GM23338 (cell line): ENCODE measurements around the gene SBSN. TPM values are rescaled to one million over a fixed set of nuclear protein-coding genes. Genes with fewer than 3 reads are reported as not detected.

Experiments
- ATAC-seq: fragments of 200-7000 bp; cut with Tn5 transposase; 3 replicates; pipeline ENCODE4 v1.9.1; 2020
- DNase-seq: peaks from one replicate; pipeline ENCODE4 v3.0.0-alpha.2; 2015; ENCODE audit warnings: low spot score
- H2AFZ ChIP-seq: fragments of 200-600 bp; sonication (generic); 2 replicates; pipeline ENCODE4 v1.8.0; 2016; ENCODE audit warnings: antibody characterized with exemption, mild to moderate bottlenecking, moderate library complexity
- H3F3A ChIP-seq: fragments of 200-600 bp; sonication (generic); replicated peaks from 2 replicates; pipeline ENCODE4 v1.8.0; 2017; ENCODE audit warnings: antibody characterized with exemption, mixed run types, low read depth
- H3K27ac ChIP-seq: fragments of 200-600 bp; sonication (generic); 2 replicates; pipeline ENCODE4 v1.6.1; 2016; ENCODE audit warnings: low read depth
- H3K27me3 ChIP-seq: fragments of 200-600 bp; sonication (generic); 2 replicates; pipeline ENCODE4 v1.8.0; 2016; ENCODE audit warnings: mild to moderate bottlenecking, mixed run types, moderate library complexity; ENCODE audit not compliant: insufficient read depth
- H3K36me3 ChIP-seq: fragments of 200-600 bp; sonication (generic); 2 replicates; pipeline ENCODE4 v1.8.0; 2016; ENCODE audit warnings: mild to moderate bottlenecking; ENCODE audit not compliant: insufficient read depth
- H3K4me1 ChIP-seq: fragments of 200-600 bp; sonication (generic); 2 replicates; pipeline ENCODE4 v1.8.0; 2016; ENCODE audit warnings: mild to moderate bottlenecking, moderate library complexity; ENCODE audit not compliant: insufficient read depth
- H3K4me2 ChIP-seq: fragments of 200-600 bp; sonication (generic); 2 replicates; pipeline ENCODE4 v1.7.1; 2017; ENCODE audit warnings: mixed run types
- H3K4me3 ChIP-seq: fragments of 200-600 bp; sonication (generic); 2 replicates; pipeline ENCODE4 v1.6.1; 2016; ENCODE audit warnings: mixed run types
- H3K79me2 ChIP-seq: fragments of 200-600 bp; sonication (generic); replicated peaks from 2 replicates; pipeline ENCODE4 v1.8.0; 2017; ENCODE audit warnings: mild to moderate bottlenecking; ENCODE audit not compliant: insufficient read depth
- H3K9me2 ChIP-seq: fragments of 200-600 bp; sonication (generic); 2 replicates; pipeline ENCODE4 v1.8.0; 2017; ENCODE audit not compliant: insufficient read depth
- H4K20me1 ChIP-seq: fragments of 200-600 bp; sonication (generic); replicated peaks from 2 replicates; pipeline ENCODE4 v1.8.0; 2017; ENCODE audit warnings: mild to moderate bottlenecking; ENCODE audit not compliant: insufficient read depth
- H3K27ac Mint-ChIP-seq: 2 replicates; pipeline ENCODE4 v1.8.0; 2020; ENCODE audit warnings: inconsistent platforms, mild to moderate bottlenecking, moderate library complexity, mixed read lengths
- H3K27me3 Mint-ChIP-seq: 3 replicates; pipeline ENCODE4 v1.8.0; 2022; ENCODE audit warnings: low read depth, mild to moderate bottlenecking, moderate library complexity, mixed read lengths, inconsistent platforms; ENCODE audit not compliant: insufficient read depth, poor library complexity
- H3K36me3 Mint-ChIP-seq: 3 replicates; pipeline ENCODE4 v1.8.0; 2021; ENCODE audit warnings: low read depth, mild to moderate bottlenecking, inconsistent platforms, moderate library complexity, mixed read lengths
- H3K4me1 Mint-ChIP-seq: 3 replicates; pipeline ENCODE4 v1.8.0; 2020; ENCODE audit warnings: mild to moderate bottlenecking, inconsistent platforms, mixed read lengths
- H3K4me3 Mint-ChIP-seq: 3 replicates; pipeline ENCODE4 v1.8.0; 2021; ENCODE audit warnings: moderate library complexity, mild to moderate bottlenecking, inconsistent platforms, mixed read lengths
- H3K9me3 Mint-ChIP-seq: 3 replicates; pipeline ENCODE4 v1.8.0; 2020; ENCODE audit warnings: moderate library complexity, mild to moderate bottlenecking, inconsistent platforms, mixed read lengths
- CREB1 ChIP-seq: fragments of 250-450 bp; sonication (Bioruptor Pico); IDR thresholded peaks from 2 replicates; pipeline ENCODE4 v1.5.0; 2020; ENCODE audit warnings: low read depth, mild to moderate bottlenecking, moderate library complexity
- CTCF ChIP-seq, 2 experiments: fragments of 200-600 bp in 1 of 2; sonication (generic) in 1 of 2; conservative IDR thresholded peaks; 2 replicates each; pipeline versions ENCODE4 v1.5.1 to v1.6.1; 2016 to 2017; ENCODE audit warnings: antibody characterized with exemption in 2 of 2, low read depth in 2 of 2, mild to moderate bottlenecking in 2 of 2, moderate library complexity in 1 of 2
- EZH2 ChIP-seq: fragments of 200-600 bp; sonication (generic); IDR thresholded peaks from one replicate; pipeline ENCODE4 v1.8.0; 2017; ENCODE audit warnings: antibody characterized with exemption, mild to moderate bottlenecking, low read depth; ENCODE audit not compliant: unreplicated experiment
- NANOG ChIP-seq: IDR thresholded peaks from 2 replicates; pipeline ENCODE4 v1.6.1; 2016; ENCODE audit warnings: antibody characterized with exemption, borderline replicate concordance
- POLR2AphosphoS5 ChIP-seq: IDR thresholded peaks from 2 replicates; pipeline ENCODE4 v1.6.1; 2016; ENCODE audit warnings: antibody characterized with exemption, low read depth
- polyA plus RNA-seq: library from polyadenylated mRNA; unstranded; fragments of >200 nt; fragmentation: Nextera tagmentation; extraction: Ambion mirVana; gene quantifications from 2 replicates; pipeline ENCODE4 v1.2.1, GENCODE V29; 2016
- total RNA-seq: library from RNA; depleted of rRNA; stranded (reverse); fragments of >200 nt; shearing (Covaris generic); gene quantifications from 2 replicates; pipeline ENCODE4 v1.2.3, GENCODE V29; 2014
- TF ChIP-seq, protein P1 (sequence below): IDR thresholded peaks from 2 replicates; pipeline ENCODE4 v1.6.1; 2016; ENCODE audit warnings: antibody characterized with exemption
- TF ChIP-seq, protein P2 (sequence below): IDR thresholded peaks from one replicate; pipeline ENCODE4 v1.6.1; 2018; ENCODE audit warnings: antibody characterized with exemption; ENCODE audit not compliant: unreplicated experiment

Gene SBSN
- total and polyA plus RNA-seq, 2 experiments from 2014 or later = 0.39 TPM; not detected in 1

DNA sequence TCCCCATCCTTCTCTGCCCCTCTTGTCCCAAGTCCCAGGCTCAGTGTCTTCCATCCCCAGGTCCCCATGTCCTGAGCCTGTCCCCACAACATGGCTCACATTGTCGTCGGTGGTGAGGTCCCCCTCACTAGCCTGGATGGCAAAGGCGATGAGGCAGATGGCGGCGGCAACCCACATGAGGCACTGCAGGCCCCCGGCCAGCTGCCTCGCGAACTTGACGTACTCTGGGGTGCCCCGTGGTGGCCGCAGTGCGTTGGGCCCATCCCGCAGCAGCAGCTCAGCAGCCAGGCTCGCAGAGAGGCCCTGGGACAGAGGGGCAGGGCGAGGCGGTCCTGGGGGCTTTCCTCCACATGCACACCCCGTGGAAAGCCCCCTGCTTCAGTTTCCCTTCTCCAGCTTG, 34.2 kb upstream of the SBSN start:
- H4K20me1 ChIP-seq = no peaks in the 10 kb centered on the region
- H3K4me3 ChIP-seq = no peak overlapping the region
- H3K27ac ChIP-seq = no peak overlapping the region
- H3K4me2 ChIP-seq = no peak overlapping the region
- Mint-ChIP-seq H3K4me1 (peaks cover 5% of the 10 kb centered on the region), H3K9me3 (no peaks in the 10 kb centered on the region; the same call in 1 of the 3 replicates), H3K27me3 (peaks cover 20% of the 10 kb centered on the region), H3K36me3 (no peaks in the 10 kb centered on the region; the same call in 2 of the 3 replicates), H3K4me3 (no peak overlapping the region), H3K27ac (no peak overlapping the region)
- H3F3A ChIP-seq = no peaks in the 10 kb centered on the region
- no peaks in the 10 kb centered on the region for H3K9me2 ChIP-seq
- TF ChIP-seq, protein P1, sequence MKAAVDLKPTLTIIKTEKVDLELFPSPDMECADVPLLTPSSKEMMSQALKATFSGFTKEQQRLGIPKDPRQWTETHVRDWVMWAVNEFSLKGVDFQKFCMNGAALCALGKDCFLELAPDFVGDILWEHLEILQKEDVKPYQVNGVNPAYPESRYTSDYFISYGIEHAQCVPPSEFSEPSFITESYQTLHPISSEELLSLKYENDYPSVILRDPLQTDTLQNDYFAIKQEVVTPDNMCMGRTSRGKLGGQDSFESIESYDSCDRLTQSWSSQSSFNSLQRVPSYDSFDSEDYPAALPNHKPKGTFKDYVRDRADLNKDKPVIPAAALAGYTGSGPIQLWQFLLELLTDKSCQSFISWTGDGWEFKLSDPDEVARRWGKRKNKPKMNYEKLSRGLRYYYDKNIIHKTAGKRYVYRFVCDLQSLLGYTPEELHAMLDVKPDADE = no peak
- TF ChIP-seq CTCF (conservative IDR thresholded peaks at IDR 0.05; ENCODE audit: low read depth in 2 of 2) (0 out of 4 replicates have a peak, but pooled peaks of 1 of the 2 experiments have one; percentile 13), NANOG (no peak), EZH2 (no peak)
- TF ChIP-seq, protein P2, sequence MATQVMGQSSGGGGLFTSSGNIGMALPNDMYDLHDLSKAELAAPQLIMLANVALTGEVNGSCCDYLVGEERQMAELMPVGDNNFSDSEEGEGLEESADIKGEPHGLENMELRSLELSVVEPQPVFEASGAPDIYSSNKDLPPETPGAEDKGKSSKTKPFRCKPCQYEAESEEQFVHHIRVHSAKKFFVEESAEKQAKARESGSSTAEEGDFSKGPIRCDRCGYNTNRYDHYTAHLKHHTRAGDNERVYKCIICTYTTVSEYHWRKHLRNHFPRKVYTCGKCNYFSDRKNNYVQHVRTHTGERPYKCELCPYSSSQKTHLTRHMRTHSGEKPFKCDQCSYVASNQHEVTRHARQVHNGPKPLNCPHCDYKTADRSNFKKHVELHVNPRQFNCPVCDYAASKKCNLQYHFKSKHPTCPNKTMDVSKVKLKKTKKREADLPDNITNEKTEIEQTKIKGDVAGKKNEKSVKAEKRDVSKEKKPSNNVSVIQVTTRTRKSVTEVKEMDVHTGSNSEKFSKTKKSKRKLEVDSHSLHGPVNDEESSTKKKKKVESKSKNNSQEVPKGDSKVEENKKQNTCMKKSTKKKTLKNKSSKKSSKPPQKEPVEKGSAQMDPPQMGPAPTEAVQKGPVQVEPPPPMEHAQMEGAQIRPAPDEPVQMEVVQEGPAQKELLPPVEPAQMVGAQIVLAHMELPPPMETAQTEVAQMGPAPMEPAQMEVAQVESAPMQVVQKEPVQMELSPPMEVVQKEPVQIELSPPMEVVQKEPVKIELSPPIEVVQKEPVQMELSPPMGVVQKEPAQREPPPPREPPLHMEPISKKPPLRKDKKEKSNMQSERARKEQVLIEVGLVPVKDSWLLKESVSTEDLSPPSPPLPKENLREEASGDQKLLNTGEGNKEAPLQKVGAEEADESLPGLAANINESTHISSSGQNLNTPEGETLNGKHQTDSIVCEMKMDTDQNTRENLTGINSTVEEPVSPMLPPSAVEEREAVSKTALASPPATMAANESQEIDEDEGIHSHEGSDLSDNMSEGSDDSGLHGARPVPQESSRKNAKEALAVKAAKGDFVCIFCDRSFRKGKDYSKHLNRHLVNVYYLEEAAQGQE = no peak
- no peak for DNase-seq
- H2AFZ ChIP-seq = no peak overlapping the region
- no peak for ATAC-seq
- H3K36me3 ChIP-seq = no peaks in the 10 kb centered on the region
- H3K27me3 ChIP-seq = peaks cover 10% of the 10 kb centered on the region
- H3K4me1 ChIP-seq = peaks cover 4% of the 10 kb centered on the region; the same call in 1 of the 2 replicates
- H3K79me2 ChIP-seq = no peaks in the 10 kb centered on the region

DNA sequence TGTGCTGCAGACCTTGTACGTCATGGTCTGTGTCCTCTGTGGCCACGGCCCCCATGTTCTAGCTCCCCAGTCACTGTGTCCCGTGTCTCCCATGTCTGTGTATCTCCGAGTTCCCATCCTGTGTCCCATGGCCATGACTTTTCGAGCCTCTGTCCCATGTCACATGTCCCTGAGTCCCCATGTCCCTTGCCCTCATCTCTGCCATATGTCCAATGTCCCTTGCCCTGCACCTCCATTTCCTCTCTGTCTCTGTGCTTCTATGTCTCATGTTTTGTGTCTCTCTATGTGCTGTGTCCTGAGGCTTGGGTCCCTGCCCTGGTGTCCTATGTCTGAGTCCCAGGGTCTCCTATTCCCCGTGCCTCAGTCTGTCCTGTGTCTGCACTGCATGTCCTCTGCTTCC, 33.3 kb upstream of the SBSN start:
- Histone ChIP-seq H3K27ac (no peak overlapping the region), H4K20me1 (no peaks in the 10 kb centered on the region), H3K4me3 (no peak overlapping the region), H3K4me2 (no peak overlapping the region), H3K4me1 (peaks cover 8% of the 10 kb centered on the region; the same call in 1 of the 2 replicates), H3K36me3 (no peaks in the 10 kb centered on the region), H3K9me2 (no peaks in the 10 kb centered on the region), H3K79me2 (no peaks in the 10 kb centered on the region), H2AFZ (no peak overlapping the region), H3F3A (peaks cover 8% of the 10 kb centered on the region; the same call in 1 of the 2 replicates), H3K27me3 (peaks cover 10% of the 10 kb centered on the region)
- Mint-ChIP-seq H3K27ac (no peak overlapping the region), H3K36me3 (no peaks in the 10 kb centered on the region; the same call in 2 of the 3 replicates), H3K9me3 (no peaks in the 10 kb centered on the region; the same call in 1 of the 3 replicates), H3K27me3 (peaks cover 24% of the 10 kb centered on the region), H3K4me3 (no peak overlapping the region), H3K4me1 (peaks cover 8% of the 10 kb centered on the region)
- no peak for TF ChIP-seq POLR2AphosphoS5
- TF ChIP-seq EZH2 = no peak
- no peak for TF ChIP-seq CREB1 (CRISPR knock-in tag)
- no peak for DNase-seq
- ATAC-seq = no peak
